COLO668 (cell line): ENCODE data around the gene DPF3.
"Not testable (repeated sequence)": the region's sequence is repeated elsewhere in the genome, so short reads cannot be mapped to it uniquely, and the experiment has no call there.

Experiments
- DNase-seq: peaks from one replicate; lab custom pipeline; 2025; ENCODE audit not compliant: unreplicated experiment; lab: John Stamatoyannopoulos, UW

Gene DPF3

DNA sequence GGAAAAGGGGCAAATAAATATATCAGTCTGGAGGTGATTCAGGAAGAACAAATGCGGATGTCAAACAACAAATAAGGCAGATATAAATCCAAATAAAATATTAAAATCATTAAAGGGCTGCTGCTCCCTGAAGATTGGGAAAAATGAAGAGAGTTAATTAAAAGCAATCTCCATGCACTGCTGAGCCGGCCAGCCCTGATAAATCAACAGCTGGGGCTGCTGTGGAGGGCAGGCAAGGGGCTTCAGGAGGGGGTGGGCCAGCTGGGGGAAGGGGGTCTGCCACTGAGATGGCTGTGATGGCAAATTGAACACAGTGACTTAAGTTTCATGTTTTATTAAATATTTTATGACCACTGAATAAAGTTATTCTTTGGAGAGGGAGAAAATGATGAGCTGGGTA lies 12.4 kb downstream of the DPF3 start:
- no peak for DNase-seq

DNA sequence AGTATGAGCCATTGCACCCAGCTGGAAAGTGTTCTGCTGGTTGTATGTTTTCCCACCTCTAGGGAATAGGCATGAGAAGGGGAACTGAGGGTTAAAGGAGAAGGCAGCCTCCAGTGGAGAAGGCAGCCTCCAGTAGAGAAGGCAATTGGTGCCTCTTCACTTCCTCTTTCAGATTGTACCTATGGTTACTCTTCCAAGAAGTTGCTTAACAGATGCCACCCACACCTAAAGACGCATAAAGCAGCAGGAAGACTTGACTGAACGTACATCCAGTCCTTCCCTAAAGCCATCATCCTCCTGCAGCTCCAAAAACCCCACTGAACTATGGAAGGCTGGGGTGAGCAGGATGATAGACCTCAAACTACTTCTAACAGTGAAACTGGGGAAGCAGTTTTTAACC lies 13.1 kb downstream of the DPF3 start:
- no peak for DNase-seq

DNA sequence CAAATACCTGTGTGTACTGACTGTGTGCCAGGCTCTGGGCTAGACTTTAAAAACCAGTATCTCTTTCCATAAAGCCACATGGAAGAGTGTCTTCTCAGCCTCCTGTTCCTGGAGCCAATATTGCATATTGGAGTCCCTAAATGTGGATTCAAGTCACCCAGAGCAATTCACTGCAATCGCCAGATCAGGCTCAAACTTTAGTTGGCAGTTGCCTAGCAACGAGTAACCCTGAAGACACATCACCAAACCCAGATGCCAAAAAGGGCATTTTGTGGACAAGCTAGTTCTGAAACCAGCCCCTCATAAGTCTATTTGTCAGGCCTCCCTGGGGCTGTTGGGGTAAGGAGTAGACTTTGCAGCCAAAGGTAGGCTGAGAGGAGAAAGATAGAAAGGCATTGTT lies 13.7 kb downstream of the DPF3 start:
- no peak for DNase-seq

DNA sequence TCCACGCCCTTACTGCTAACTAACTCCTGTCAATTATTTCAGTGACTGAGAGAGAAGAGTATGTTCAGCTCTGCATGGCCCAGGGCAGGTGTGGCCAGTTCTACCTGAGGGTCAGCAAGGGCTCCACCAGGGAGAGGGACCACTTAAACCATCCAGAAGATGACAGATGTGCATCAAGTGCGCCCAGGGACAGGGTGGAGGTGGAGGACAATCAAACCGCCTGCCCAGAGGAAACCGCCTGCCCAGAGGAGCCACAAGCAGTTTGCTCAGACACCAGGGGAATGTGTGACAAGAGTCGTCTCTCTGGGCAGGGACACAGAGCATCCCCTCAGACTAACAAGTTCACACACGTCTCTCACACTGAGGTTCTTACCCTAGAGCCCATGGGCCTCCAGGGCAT lies 14.5 kb downstream of the DPF3 start:
- DNase-seq: no peak

DNA sequence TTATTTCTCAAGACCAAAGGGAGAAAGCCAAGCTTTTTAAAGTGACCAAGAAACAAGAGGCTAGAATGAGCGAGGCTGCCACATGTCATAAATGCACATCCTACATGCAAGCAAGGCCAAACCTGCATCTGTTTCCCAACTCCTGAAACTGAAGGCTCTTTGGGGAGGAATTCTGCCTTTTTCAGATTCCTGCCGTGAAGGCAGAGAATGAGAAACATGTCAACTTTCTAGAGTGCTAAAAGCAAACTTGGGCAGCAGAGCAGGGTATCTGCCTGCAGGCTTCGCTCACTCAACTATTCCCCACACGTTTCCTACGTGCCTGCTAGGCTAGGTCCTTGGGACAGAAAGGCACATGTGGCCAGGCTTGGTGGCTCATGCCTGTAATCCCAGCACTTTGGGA lies 15.2 kb downstream of the DPF3 start:
- no peak for DNase-seq

DNA sequence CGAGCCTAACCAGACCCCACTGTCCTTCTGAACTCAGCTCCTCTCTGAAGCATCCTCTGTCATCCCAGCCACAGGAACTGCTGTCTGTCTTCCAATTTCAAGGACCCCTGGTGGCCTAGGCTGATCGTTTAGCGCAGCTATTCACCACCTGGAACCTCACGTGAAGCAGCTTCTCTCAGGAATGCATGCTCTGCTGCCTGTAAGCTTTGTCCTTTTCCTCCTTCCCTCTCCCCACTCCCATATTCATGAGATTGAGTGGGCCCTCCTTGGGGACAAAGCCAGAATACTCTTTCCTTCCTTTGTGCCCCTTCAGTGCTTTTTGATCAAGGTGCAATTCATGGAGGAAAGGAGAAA lies 17.2 kb downstream of the DPF3 start:
- no peak for DNase-seq

DNA sequence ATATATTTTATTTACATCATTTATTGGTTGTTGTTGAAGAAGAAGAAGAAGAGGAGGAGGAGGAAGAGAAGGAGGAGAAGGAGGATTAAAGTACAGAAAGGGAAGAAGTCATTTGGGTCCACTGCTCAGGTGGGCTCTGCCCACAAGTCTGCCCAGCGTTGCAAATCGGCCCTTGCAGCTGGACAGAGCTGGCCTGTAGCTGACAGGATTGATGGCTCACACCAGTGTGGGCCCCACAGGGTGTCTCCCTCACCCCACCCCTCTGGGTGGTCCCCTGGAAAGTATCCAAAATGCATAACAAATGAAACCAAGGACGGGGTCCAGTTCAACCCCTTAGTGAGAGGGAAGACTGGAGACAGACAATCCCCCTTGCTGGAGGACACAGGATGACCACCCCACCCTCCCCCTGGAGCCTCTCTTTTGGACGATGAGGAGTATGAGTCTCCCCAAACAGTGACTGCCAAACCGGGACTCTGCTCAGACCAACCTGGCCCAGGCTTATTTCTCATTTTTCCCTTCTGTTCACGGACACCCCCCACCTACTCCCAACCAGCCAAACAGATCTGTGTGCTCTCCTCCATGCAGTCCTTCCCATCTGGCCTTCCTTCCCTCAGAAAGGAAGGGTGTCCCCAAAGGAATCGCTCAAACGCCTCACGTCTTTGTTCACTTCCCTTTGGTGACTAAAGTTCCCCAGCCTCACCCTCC lies 17.7 kb downstream of the DPF3 start:
- DNase-seq: no peak

DNA sequence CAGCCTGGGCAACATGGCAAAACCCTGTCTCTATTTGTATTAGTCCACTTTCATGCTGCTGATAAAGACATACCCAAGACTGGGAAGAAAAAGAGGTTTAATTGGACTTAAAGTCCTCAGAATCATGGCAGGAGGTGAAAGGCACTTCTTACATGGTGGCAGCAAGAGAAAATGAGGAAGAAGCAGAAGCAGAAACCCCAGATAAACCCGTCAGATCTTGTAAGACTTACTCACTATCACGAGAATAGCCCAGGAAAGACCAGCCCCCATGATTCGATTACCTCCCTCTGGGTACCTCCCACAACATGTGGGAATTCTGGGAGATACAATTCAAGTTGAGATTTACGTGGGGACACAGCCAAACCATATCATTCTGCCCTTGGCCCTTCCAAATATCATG lies 23.0 kb downstream of the DPF3 start:
- not testable (repeated sequence) for DNase-seq

DNA sequence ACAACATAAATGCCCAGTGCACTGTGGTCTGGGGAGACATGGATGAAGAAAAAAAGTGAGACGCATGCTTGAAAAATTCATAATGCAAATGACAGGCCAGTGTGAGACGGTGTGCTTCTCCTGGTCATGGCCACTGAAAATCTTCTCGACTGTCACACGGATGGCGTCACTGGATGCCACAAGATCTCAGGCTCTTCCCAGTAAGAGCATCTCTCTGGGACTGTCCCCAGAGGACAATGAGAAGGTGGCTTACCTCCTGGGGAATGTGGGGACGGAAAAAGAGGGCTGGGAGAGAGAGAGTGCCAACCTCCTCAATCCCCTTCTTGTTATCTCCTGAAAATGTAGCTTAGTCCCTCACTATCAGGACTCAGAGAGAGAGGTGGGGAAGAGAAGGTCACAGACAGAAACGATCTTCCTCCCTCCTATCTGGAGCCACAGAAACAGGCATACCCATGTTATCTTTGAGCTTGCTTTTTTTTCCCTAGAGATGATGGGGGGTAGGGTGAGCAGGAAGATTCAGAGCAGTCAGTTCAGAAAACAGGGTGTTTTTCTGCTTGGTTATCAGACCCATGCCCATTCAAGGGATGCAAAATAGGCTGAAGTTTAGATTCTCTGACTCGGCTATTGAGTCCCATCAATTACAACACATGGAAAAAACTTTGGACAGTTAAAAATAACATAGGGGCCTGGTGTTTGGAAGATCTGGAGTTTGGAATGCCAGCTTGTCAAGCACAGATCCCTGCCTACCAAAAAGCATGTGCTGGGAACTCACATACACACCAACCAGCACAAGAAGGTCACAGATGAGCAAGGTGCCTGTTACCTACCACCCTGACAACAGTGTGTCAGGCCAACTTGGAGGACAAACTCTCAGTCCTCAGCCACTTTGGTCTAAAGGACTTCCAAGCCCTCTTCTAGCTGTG lies 24.2 kb downstream of the DPF3 start:
- DNase-seq: no peak

DNA sequence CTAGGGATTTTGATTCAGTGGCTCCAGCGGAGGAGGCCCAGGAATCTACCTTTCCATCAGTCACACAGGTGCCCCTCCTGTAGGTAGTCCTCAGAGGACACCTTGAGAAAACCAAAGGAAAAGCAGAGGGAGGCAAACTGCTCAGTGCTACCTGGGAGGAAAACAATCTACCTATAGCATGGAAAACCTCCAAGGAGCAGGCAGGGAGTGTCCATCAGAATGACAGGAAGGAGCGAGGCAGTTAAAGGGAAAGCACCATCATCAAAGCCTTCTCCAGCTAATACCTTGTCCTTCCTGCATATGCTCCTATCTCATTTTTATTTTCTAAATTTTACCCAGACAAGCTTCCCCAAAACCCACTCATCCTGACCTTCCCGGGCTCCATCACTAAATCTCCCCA lies 25.4 kb downstream of the DPF3 start:
- no peak for DNase-seq

DNA sequence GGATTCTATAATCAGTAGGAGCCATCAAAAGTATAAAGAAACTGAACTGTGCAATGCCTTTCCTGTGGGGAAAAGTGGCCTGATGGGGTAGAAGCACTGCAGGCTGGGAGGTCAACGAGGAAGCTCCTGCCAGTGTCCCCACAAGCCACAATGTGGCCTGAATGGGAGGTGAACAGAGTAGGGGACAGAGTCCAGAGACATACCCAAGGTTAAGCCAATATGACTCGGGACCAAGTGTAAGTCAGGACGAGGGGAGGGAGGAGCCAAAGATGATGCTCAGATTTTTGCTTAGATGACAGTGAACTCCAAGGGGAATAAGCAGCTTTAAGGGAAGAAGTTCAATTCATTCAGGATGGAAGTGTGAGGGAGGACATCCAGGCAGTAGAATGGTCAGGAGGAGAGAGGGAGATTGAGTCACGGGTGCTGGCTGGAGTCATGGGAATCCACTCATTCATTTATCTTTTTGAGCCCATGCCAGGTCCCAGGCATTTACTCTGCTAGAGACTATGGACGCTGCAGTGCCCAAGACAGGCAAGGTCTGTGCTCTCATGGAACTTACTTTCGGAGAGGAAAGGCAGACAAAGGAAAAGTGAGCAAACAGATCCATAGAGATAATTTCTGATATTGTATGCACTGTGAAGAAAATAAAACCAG lies 29.1 kb downstream of the DPF3 start:
- no peak for DNase-seq

DNA sequence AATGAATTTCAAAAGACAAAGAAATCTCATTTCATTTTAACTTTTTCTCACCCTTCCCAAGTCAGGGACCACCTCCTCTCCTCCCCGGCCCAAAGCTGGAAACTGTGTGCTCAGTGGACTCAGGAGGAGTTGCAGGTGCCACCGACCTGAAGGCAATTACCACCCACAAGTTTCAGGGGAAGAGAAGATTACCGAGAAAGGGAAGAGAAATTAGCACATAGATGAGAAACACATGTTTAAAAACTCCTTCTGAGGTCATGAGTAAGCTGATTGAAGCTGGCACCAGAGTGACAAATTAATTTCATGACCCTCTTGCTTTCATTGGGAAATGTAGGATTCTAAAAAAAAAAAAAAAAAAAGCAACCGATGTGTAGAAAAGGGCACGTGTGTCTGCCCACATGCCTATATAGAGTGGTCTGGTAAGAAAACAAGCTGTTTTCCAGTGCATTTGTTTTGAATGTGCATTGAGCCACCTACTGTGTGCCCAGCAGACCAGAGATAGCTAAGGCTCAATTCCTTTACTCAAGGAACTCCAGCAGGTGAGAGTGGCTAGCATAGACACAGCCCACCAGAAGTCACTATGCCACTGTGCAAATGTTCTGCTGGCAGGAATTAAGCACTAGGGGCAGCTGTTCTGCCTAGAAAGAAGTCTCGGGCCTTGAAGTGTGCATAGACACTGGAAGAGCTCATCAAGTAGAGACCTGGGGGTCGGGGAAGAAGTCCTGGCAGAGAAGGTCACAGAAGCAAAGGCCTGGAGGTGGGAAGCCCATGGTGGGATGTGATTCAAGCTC lies 30.5 kb downstream of the DPF3 start:
- no peak for DNase-seq

DNA sequence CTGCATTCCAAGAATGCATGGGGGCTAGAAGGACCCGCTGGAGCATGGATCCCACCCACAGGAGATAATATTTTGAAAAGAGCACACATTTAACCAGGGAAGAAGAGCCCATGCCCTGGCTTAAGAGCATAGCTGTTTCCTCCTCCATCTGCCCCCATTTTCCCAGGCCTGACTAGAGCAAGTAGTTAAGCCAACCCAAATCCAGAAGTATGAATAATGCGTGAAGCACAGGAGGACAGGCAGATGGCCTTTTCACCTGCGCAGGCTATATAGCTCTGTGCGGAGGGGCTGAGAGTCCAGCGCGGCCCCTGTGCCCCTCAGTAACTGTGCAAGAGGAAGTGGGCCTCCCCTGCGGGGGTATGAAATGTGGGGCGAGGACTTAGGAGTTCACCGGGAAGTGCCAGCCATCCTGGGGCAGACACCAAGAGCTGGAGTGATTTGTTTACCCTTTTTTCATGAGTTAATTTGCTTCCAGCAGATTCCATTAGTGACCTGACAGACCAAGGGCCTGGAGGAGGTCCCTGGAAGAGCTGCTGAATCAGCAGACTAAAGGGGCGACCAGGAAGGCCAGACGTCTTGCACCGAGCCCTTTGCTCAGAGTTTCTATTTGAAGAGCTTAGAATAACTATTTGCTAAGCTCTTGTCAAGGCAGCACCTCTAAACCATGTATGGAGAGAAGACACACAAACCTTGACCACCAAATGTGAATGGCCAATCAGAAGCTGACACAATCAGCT lies 37.2 kb downstream of the DPF3 start:
- no peak for DNase-seq

DNA sequence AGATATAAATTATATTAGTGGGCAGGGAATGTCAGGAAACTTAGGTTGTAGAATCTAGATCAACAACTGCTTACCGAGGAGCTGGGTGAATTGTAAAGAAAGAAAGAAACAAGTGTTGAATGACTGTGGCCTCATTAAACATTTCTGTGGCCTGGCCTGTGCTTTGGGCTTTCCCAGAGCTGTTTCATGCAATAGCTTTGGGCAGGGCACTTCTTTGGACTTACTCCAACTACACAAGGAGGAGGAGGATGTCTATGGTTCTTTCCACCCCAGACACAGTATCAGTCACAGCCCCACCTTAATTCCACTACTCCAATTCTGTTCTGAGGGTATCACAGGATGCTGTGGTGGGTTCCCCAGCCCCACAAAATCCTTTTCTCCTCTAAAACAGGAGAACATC lies 38.0 kb downstream of the DPF3 start:
- no peak for DNase-seq

DNA sequence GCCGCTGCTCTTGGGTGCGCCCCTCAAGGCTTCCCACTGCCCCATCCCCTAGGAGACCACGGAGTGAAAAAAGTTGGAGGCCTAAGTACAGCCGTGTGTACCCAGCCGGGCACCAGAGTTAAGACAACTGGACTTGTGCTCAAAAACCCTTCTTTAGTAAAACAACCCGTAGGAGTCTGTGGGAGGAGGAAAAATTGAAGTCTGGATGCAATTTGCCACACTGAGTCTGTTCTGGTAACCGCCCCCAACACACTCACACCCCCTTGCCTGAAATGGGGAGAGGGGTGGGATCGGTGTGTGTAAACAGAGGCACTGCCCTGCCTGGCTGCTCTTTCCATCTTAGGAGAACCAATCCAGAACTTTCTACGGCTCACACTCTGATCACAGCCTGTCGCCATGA lies 41.7 kb downstream of the DPF3 start:
- no peak for DNase-seq

DNA sequence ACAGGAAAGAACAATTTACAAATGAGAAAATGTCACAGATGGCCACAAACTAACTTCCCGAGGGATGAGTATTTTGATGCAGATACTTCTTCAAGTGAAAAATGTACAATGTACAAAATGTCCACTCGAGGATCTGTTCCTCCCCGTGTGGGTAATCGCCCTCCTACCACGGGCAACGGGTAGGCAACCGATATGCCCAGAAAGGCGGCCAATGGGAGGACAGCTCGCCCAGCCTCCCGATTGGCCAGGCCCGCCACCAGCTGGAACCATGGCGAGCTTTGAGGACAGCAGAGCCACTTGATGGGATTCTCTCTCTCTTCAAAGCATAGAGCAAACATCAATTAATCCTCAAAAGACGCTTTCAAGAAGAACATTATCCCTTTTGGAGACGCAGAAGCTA lies 42.3 kb downstream of the DPF3 start:
- DNase-seq: no peak

DNA sequence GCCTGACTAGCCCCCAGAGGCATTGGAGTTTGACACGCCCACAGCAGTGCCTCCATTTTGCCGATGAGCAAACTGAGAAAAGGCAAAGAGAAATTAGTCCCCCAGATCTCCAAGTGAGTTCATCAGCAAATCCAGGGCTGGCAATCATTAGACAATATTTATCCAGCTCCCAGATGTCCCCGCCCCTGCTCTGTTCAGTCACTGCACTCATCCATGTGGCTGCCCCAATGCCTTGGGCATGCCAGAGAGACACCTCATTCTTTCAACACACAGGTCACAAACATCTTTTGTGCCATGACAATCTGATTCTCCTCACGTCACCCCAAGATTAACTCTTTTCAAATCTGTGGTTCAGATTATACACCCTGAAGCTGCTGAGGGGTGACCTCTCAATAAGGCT lies 43.5 kb downstream of the DPF3 start:
- no peak for DNase-seq

DNA sequence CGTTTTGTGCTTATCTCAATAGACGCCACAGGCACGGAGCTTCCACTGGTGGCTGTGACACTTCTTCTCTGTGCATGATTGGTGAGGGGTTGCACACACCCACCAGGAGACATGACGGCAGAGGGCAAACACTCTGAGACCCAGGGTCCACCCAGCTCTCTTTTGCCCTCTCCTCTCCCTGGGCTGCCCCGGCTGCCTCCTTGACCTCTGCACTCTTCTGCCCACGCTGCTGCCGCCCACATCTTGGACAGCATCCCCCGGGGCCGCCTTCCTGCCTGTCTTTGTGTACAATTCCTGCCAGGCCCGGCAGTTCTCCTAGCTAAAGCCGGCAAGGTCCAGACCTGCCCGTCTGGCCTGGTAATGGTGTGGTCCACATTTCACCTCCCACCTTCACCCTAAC lies 44.7 kb downstream of the DPF3 start:
- no peak for DNase-seq

DNA sequence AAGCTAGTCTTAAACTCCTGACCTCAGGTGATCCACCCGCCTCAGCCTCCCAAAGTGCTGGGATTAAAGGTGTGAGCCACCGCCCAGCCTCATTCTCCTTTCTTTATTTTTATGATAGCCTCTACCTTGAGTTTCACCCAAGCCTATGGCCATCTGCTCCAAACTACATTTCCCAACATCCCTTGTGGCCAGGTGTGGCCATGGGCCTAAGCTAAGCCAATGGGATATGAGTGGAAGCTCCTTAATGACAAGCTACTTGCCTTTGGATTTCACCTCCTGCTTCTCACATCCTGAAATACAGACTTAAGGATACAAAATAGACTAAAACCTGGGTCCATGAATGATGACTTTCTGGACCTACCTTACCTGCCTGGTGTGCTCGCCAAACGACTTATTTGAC lies 46.2 kb downstream of the DPF3 start:
- DNase-seq: no peak

DNA sequence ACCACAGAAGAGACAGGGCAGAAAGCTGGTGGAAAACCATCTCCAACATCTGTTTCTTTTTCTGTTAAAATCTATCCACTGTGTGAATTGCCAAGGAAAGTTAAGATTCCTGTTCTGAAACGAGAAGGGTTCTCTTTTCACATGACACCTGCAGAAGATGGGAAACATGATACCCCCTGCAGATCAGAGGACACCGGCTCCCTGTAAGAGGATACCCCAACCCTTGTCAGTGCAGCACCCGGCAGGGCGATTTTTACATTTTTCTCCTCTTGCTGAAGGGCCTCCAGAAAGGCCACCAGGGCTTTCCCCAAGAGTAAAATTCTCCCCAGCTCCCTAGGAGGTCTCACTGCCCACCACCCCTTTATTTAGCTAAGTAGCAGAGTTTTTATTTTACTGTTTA lies 48.2 kb downstream of the DPF3 start:
- no peak for DNase-seq

DNA sequence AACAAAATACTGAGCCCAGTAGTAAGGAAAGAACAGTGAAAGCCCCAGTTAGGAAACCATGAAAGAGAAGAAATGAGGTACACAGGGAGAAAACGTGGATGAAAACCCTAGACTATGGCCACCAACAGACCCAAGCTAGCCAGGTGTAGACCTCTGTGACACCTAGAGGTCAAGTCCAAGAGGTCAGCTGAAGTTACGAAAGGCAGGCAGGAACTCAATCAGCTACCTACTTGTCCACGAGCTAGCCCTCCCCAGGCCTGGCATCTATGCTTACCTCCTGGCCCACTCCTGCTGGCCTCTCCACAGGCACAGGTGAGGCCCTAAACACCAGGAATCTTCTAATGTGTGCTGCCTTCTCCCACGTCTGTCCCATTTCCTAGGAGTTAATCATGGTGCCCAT lies 48.7 kb downstream of the DPF3 start:
- DNase-seq: no peak
